Measurements from ENCODE around the gene HHIPL1.

The HHIPL1 gene

GRCh38 chr14:99728981-99729451 is 84.1 kb downstream of the HHIPL1 start:
- no peak for DNase-seq (ENCODE audit: insufficient read length, low spot score)
- TF ChIP-seq CTCF (IDR thresholded peaks at IDR 0.05; ENCODE audit: insufficient read depth, missing control alignments) = no peak
- no peak for FAIRE-seq
